GM18861 (cell line): ENCODE measurements around the gene CMTM5.
"Not testable (repeated sequence)": the region's sequence is repeated elsewhere in the genome, so short reads cannot be mapped to it uniquely, and the experiment has no call there.

Experiments
- ATAC-seq: cut with Tn5 transposase; IDR thresholded peaks from one replicate; pipeline ENCODE4 v1.9.1; 2021; ENCODE audit not compliant: unreplicated experiment

The CMTM5 gene

GRCh38 chr14:23411563-23412525 lies 35.0 kb downstream of the CMTM5 start:
- ATAC-seq = no peak

GRCh38 chr14:23413681-23414080 lies 36.8 kb downstream of the CMTM5 start:
- ATAC-seq = no peak

DNA sequence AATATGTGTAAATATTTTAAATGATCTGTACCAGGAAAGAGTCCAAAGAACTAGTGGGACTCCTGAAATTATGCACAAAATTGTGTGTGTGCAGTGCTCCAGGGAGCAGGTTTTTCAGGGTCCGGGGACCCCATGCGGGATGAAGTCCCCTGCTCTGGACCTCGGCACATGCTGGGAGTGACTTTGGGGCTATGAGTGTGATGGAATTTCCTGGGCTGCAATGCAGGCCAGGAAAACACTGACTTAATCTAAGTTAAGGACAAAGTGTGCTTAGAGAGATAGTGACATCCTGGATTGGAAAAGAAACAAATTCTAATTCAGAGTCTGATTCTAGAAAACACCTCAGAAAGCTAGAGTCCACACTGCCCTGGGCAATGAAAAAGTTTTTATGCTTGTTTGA lies 37.4 kb downstream of the CMTM5 start:
- ATAC-seq = no peak

DNA sequence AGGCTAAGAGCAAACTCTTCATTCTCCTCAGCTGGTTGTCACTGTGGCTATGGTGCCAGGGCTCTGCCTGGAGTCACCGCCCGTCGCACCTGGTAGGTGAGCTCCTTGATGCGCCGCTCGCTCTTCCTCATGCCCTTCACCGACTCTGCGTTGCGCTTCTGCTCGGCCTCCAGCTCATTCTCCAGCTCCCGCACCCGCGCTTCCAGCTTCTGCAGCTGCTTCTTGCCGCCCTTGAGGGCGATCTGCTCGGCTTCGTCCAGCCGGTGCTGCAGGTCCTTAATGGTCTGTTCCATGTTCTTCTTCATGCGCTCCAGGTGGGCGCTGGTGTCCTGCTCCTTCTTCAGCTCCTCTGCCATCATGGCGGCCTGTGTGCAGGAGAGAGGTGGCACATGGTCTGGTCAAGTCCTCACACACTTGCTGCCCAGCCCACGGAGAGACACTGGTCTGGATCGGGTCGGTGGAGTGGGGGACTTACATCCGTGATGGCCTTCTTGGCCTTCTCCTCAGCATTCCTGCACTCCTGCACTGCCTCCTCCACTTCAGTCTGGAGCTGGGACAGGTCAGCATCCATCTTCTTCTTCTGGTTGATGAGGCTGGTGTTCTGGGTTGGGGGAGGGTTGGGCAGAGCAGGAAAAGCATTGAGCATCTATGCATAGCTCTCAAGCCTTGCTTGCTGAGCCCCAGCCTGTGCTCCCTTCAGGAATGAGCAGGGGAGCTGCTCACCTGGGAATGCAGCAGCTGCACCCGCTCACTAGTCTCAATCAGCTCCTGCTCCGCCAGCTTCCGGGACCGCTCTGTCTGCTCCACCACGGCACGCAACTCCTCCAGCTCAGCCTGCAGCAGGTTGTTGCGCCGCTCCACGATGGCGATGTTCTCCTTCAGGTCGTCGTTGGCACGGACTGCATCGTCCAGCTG lies 38.3 kb downstream of the CMTM5 start:
- no peak for ATAC-seq

DNA sequence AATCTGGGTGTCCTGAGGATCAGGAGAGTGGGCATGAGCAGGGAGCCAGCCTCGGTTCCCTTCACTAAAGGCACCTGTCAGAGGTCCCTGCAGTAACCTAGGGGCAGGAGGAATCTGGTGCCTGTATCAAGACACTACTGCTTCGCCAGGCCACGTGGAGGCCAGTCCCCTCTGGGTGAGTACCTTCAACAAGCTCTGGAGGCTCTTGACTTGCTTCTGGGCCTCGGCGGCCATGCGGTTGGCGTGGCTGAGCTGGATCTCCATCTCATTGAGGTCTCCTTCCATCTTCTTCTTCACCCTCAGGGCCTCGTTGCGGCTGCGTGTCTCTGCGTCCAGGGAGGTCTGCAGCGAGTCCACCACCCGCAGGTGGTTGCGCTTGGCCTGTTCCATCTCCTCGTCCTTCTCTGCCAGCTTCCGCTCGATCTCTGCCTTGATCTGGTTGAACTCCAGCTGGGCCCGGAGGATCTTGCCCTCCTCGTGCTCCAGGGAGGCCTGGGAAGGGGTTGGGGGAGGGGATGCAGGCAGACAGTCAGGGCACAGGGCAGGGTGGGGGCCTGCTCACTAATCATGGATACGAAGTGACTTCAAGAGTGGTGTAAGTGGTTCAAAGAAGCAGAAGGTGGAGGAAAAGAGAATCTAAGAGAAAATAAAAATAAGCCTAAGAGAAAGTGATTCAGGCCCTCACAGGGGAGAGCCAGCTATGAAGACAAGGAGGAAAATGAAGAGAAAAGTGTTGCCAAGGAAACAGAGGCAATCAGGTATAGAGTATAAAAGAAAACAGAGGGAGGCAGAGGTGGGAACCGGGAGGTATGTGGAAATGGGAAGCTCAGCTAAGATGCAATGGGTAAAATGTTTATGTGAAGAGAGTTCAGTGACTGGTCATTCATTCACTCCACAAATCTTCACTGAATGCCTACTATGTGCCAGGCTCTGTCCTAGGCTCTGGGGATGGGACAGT lies 39.3 kb downstream of the CMTM5 start:
- no peak for ATAC-seq

GRCh38 chr14:23416801-23417200 lies 40.0 kb downstream of the CMTM5 start:
- no peak for ATAC-seq

GRCh38 chr14:23417269-23417668 lies 40.4 kb downstream of the CMTM5 start:
- not testable (repeated sequence) for ATAC-seq

DNA sequence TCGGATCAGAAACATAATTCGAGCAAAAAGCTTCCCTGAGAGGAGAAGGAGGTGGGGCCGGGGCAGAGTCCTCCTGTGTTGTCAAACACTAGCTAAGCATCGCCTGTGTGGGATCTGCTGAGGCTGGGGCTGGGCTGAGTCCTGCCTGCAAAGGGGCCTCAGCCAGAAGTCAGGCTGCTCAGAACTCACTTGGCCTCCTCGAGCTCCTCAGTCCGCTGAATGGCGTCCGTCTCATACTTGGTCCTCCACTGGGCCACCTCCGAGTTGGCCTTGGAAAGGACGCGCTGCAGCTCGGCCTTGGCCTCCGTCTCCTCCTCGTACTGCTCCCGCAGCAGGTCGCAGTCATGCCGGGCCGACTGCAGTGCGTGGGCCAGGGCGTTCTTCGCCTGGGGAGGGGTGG lies 41.2 kb downstream of the CMTM5 start:
- ATAC-seq = no peak

GRCh38 chr14:23419646-23420045 lies 42.8 kb downstream of the CMTM5 start:
- ATAC-seq = not testable (repeated sequence)

DNA sequence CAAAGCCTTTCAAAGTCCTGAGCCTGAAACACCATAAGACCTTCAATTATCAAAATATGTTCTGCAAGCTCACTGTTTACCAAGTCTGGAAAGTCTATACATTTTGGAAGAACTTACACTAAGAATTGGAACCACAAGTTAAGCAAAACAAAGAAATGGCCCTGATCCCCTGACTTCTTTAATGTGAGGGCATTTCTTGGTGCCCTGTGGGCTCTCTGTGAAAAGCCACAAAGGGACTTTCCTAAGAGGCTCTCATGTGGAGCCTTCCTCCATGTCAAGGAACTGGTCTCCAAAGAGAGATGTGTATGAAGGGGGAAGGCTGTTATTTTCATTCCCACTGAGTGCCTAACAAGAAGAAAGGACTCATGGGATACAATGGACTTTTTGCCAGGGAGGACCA lies 44.7 kb downstream of the CMTM5 start:
- no peak for ATAC-seq

DNA sequence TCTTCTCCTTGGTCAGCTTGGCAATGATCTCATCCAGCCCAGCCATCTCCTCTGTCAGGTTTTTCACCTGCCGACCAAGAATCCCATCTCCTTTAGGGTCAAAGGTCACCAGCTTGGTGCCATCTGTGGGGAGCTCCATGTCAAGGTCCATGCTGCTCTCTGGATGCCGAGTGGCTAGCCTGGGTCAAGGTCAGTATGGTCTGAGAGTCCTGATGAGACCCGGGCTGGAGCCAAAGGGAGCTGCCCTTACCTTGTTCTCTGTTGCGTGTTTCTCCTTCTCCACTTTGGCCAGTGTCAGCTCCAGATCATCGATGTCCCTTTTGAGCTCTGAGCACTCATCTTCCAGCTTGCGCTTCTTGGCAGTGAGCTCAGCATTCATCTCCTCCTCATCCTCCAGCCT lies 46.8 kb downstream of the CMTM5 start:
- ATAC-seq = no peak

DNA sequence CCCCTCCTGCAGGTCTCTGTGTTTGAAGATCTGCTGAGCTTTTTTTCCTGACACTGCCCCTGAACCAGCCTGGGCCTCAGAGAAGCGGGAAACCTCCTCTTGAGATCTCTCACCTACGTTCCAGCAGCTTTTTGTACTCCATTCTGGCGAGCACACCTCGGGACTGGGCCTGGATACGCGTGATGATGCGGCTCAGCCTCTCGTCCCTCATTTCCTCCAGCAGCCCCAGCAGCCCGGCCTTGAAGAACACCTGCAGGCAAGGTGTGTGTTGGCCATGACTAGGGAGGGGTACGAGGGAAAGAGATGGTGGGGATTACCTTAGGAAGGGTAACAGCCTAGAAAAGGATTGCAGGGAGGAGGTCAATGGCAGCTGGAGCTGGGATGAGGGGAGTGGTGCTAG lies 48.3 kb downstream of the CMTM5 start:
- no peak for ATAC-seq

DNA sequence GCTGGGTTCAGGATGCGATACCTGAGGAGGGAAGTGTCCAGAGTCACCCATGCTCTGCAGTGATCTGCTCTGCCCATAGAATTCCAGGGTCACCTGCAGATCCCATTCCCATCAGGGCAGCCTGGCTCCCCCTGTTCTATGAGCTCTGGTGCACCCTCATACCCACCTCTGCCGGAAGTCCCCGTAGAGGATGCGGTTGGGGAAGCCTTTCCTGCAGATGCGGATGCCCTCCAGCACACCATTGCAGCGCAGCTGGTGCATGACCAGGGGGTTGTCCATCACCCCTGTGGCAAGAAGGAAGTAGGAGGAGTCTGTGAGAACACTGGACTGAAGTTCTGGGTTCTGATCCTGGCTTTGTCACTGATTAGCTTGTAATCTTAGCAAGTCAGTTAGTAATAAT lies 49.0 kb downstream of the CMTM5 start:
- ATAC-seq = not testable (repeated sequence)

DNA sequence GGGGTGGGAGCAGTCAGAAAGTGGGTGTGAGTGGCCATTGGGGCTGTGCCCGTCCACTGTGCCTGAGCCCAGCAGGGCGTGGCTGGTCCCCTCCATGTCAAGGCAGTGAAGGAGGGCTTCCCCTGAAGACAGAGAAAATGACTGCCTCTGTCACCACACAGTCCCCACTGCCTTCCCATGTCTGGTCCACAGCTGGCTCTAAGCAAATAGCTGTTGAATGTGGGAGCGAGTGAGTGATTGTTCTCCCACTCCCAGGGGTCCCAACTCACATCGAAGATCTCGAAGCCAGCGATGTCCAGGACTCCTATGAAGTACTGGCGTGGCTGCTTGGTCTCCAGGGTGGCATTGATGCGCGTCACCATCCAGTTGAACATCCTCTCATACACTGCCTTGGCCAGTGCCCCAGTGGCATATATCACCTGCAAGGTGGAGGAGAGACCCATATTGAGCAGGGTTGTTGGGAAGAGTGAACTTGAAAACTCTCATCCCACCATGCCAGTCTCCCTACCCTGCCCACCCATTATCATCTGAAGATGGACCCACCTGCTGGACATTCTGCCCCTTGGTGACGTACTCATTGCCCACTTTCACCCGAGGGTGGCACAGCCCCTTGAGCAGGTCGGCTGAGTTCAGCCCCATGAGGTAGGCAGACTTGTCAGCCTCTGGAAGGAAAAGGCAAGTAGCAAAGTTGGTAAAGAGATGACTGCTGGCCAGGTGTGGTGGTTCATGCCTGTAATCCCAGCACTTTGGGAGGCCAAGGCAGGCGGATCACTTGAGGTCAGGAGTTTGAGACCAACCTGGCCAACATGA lies 52.0 kb downstream of the CMTM5 start:
- no peak for ATAC-seq
